ENCODE data around the gene HIC2. TPM values are rescaled to one million over a fixed set of nuclear protein-coding genes. Genes with fewer than 3 reads are reported as not detected.
"Not testable (repeated sequence)": the region's sequence is repeated elsewhere in the genome, so short reads cannot be mapped to it uniquely, and the experiment has no call there.

Gene HIC2
- 13.4 TPM for polyA plus RNA-seq (2013, experiment 1 of 2)
- polyA plus RNA-seq (2013, experiment 2 of 2) = 13.5 TPM

- Histone ChIP-seq H3K4ac (ENCODE audit: low read depth, low read length) (peak within 1 kb of the TSS; percentile 81), H3K18ac (ENCODE audit: low read length) (peak within 1 kb of the TSS; percentile 92)
- not testable (repeated sequence) for H3K4me3 ChIP-seq (ENCODE audit: low read length); H2BK5ac ChIP-seq (ENCODE audit: low read length); H3K4me1 ChIP-seq (ENCODE audit: control insufficient read depth, low read depth, low read length); H3K56ac ChIP-seq (ENCODE audit: low read length); H3K4me2 ChIP-seq (ENCODE audit: low read length); H3K79me2 ChIP-seq (ENCODE audit: control insufficient read depth, insufficient read depth, low read length); H4K5ac ChIP-seq (ENCODE audit: low read length); H2BK15ac ChIP-seq (replicated peaks; ENCODE audit: low read depth); H2BK120ac ChIP-seq (ENCODE audit: low read depth, low read length); H3K36me3 ChIP-seq (ENCODE audit: control insufficient read depth, insufficient read depth, low read length); DNase-seq; H3K23ac ChIP-seq (ENCODE audit: low read length); H3K27me3 ChIP-seq (ENCODE audit: insufficient read depth, low read length, poor library complexity); H4K8ac ChIP-seq (ENCODE audit: low read depth, low read length); H3K79me1 ChIP-seq (ENCODE audit: low read length); H3K27ac ChIP-seq (ENCODE audit: low read depth, low read length); H2AK5ac ChIP-seq (ENCODE audit: low read length); H3K9ac ChIP-seq (ENCODE audit: low read length)
- no CpG with 5 or more reads among the region's 81 CpGs for WGBS (ENCODE audit: extremely low coverage, insufficient coverage, low lambda C conversion rate)
Observed at GRCh38 chr22:21417227-21417746, at the start of gene HIC2. Gene HIC2, plus strand, starts transcription at chr22:21417371. Its CDS starts 25,461 bp downstream, at chr22:21442832.

DNA sequence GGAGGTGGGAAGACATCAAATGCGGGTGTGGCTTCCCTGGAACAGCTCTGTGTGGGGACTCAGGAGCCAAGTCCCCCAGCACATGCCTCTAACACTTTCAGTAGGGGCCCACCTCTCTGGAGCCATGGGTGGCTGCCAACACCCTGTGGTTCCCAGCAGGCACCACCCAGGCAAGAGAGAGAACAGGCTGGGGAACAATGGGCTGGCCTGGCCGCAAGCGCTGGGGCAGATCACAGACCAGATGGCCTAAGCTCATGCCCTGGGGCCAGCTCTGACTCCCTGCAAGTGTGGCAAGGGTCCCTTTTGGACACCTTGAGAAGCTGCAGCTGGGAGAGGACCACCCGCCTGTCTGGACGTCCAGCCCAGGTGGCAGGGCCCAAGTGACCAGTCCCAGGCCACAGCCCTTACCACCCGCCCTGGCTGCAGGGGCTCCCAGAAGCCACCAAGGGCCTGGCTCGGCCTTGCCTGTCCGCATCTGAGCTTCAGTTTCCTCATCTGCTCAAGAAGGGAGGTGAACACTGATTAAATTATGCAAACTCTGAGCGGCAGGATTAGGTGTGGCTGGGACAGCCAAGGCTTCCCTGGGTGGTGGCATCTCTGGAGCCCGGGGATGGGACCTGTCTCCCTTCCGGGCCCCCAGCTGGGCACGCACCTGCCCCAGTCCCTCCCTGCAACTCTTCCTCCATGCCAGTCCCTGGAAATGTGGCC lies 48.4 kb upstream of the HIC2 start:
- not testable (repeated sequence) for H3K27me3 ChIP-seq (ENCODE audit: insufficient read depth, low read length, poor library complexity); H4K5ac ChIP-seq (ENCODE audit: low read length); H3K4me1 ChIP-seq (ENCODE audit: control insufficient read depth, low read depth, low read length); H2BK120ac ChIP-seq (ENCODE audit: low read depth, low read length); DNase-seq; H3K79me2 ChIP-seq (ENCODE audit: control insufficient read depth, insufficient read depth, low read length); H3K27ac ChIP-seq (ENCODE audit: low read depth, low read length); H2BK15ac ChIP-seq (replicated peaks; ENCODE audit: low read depth); H3K18ac ChIP-seq (ENCODE audit: low read length); H3K56ac ChIP-seq (ENCODE audit: low read length); H3K9ac ChIP-seq (ENCODE audit: low read length); H3K23ac ChIP-seq (ENCODE audit: low read length); H2AK5ac ChIP-seq (ENCODE audit: low read length); H2BK5ac ChIP-seq (ENCODE audit: low read length); H4K8ac ChIP-seq (ENCODE audit: low read depth, low read length); H3K79me1 ChIP-seq (ENCODE audit: low read length); H3K4ac ChIP-seq (ENCODE audit: low read depth, low read length); H3K4me2 ChIP-seq (ENCODE audit: low read length); H3K4me3 ChIP-seq (ENCODE audit: low read length); H3K36me3 ChIP-seq (ENCODE audit: control insufficient read depth, insufficient read depth, low read length)
- WGBS (ENCODE audit: extremely low coverage, insufficient coverage, low lambda C conversion rate) = no CpG with 5 or more reads among the region's 12 CpGs

DNA sequence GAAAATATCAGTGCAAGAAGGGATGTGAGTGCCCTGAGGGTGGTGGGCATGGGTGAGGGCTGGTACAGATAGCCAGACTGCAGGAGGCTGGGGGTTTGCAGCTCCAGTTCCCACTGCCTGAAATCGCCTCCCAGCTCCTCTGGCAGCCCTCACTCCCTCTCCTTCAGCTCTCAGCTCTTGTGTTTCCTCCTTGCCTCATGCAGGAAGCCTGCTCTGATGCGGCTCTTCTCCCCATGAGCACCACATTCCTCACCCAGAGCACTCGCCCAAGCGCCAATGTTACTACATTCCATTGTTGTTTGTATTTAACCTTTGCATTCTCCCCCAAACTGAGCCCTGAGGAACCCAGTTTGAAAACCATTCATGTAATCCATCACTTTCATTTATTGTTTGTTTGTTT lies 41.3 kb upstream of the HIC2 start:
- H3K27ac ChIP-seq (ENCODE audit: low read depth, low read length); H2BK120ac ChIP-seq (ENCODE audit: low read depth, low read length); H3K9ac ChIP-seq (ENCODE audit: low read length); H2AK5ac ChIP-seq (ENCODE audit: low read length); H3K79me2 ChIP-seq (ENCODE audit: control insufficient read depth, insufficient read depth, low read length); H3K56ac ChIP-seq (ENCODE audit: low read length); H3K4me1 ChIP-seq (ENCODE audit: control insufficient read depth, low read depth, low read length); H3K4me2 ChIP-seq (ENCODE audit: low read length); H2BK5ac ChIP-seq (ENCODE audit: low read length); H3K27me3 ChIP-seq (ENCODE audit: insufficient read depth, low read length, poor library complexity); H3K36me3 ChIP-seq (ENCODE audit: control insufficient read depth, insufficient read depth, low read length); H4K5ac ChIP-seq (ENCODE audit: low read length); H2BK15ac ChIP-seq (replicated peaks; ENCODE audit: low read depth); H3K79me1 ChIP-seq (ENCODE audit: low read length); H3K23ac ChIP-seq (ENCODE audit: low read length); H3K18ac ChIP-seq (ENCODE audit: low read length); H3K4me3 ChIP-seq (ENCODE audit: low read length); DNase-seq; H3K4ac ChIP-seq (ENCODE audit: low read depth, low read length); H4K8ac ChIP-seq (ENCODE audit: low read depth, low read length): not testable (repeated sequence)
- no CpG with 5 or more reads among the region's 4 CpGs for WGBS (ENCODE audit: extremely low coverage, insufficient coverage, low lambda C conversion rate)

- not testable (repeated sequence) for H3K79me1 ChIP-seq (ENCODE audit: low read length); H3K23ac ChIP-seq (ENCODE audit: low read length); H2BK15ac ChIP-seq (replicated peaks; ENCODE audit: low read depth); H3K56ac ChIP-seq (ENCODE audit: low read length); H4K5ac ChIP-seq (ENCODE audit: low read length); H3K27me3 ChIP-seq (ENCODE audit: insufficient read depth, low read length, poor library complexity); H3K27ac ChIP-seq (ENCODE audit: low read depth, low read length); H3K79me2 ChIP-seq (ENCODE audit: control insufficient read depth, insufficient read depth, low read length); H3K36me3 ChIP-seq (ENCODE audit: control insufficient read depth, insufficient read depth, low read length); H3K4me1 ChIP-seq (ENCODE audit: control insufficient read depth, low read depth, low read length); DNase-seq; H3K4me2 ChIP-seq (ENCODE audit: low read length); H3K18ac ChIP-seq (ENCODE audit: low read length); H3K4me3 ChIP-seq (ENCODE audit: low read length); H3K4ac ChIP-seq (ENCODE audit: low read depth, low read length); H2BK120ac ChIP-seq (ENCODE audit: low read depth, low read length); H4K8ac ChIP-seq (ENCODE audit: low read depth, low read length); H2AK5ac ChIP-seq (ENCODE audit: low read length); H2BK5ac ChIP-seq (ENCODE audit: low read length); H3K9ac ChIP-seq (ENCODE audit: low read length)
- WGBS (ENCODE audit: extremely low coverage, insufficient coverage, low lambda C conversion rate) = no CpG with 5 or more reads among the region's 91 CpGs
Observed at GRCh38 chr22:21383701-21384467, 33.3 kb upstream of the HIC2 start, which contains the start of gene RIMBP3B. Gene RIMBP3B, plus strand, starts transcription at chr22:21383751. Its CDS starts 108 bp downstream, at chr22:21383859.

DNA sequence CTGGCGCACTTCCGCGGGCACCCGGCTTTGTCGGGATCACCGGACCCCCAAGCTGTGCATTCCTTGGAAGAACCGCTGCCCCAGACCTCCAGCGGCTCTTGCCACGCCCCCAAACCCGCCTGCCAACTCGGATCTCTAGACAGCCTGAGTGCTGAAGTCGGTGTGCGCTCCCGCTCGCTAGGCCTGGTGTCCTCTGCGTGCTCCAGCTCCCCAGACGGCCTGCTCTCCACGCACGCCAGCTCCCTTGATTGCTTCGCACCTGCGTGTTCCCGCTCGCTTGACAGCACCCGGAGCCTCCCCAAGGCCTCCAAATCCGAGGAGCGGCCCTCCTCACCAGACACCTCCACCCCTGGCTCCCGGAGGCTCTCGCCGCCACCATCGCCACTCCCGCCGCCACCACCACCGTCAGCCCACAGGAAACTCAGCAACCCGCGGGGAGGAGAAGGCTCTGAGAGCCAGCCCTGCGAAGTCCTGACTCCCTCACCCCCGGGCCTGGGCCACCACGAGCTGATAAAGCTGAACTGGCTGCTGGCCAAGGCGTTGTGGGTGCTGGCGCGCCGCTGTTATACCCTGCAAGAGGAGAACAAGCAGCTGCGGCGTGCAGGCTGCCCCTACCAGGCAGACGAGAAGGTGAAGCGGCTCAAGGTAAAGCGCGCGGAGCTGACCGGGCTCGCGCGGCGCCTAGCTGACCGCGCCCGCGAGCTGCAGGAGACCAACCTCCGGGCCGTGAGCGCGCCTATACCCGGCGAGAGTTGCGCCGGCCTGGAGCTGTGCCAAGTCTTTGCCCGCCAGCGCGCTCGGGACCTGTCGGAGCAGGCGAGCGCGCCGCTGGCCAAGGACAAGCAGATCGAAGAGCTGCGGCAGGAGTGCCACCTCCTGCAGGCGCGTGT lies 32.5 kb upstream of the HIC2 start:
- H3K9ac ChIP-seq (ENCODE audit: low read length); H3K36me3 ChIP-seq (ENCODE audit: control insufficient read depth, insufficient read depth, low read length); H2AK5ac ChIP-seq (ENCODE audit: low read length); H3K4me2 ChIP-seq (ENCODE audit: low read length); H3K18ac ChIP-seq (ENCODE audit: low read length); H2BK15ac ChIP-seq (replicated peaks; ENCODE audit: low read depth); H2BK5ac ChIP-seq (ENCODE audit: low read length); H4K8ac ChIP-seq (ENCODE audit: low read depth, low read length); DNase-seq; H4K5ac ChIP-seq (ENCODE audit: low read length); H3K4me3 ChIP-seq (ENCODE audit: low read length); H3K27me3 ChIP-seq (ENCODE audit: insufficient read depth, low read length, poor library complexity); H3K79me1 ChIP-seq (ENCODE audit: low read length); H3K4ac ChIP-seq (ENCODE audit: low read depth, low read length); H3K23ac ChIP-seq (ENCODE audit: low read length); H3K4me1 ChIP-seq (ENCODE audit: control insufficient read depth, low read depth, low read length); H3K27ac ChIP-seq (ENCODE audit: low read depth, low read length); H3K56ac ChIP-seq (ENCODE audit: low read length); H3K79me2 ChIP-seq (ENCODE audit: control insufficient read depth, insufficient read depth, low read length); H2BK120ac ChIP-seq (ENCODE audit: low read depth, low read length): not testable (repeated sequence)
- WGBS (ENCODE audit: extremely low coverage, insufficient coverage, low lambda C conversion rate) = no CpG with 5 or more reads among the region's 79 CpGs
